HepG2 (cell line): ENCODE results near the gene RRAS. TPM values are rescaled to one million over a fixed set of nuclear protein-coding genes. Genes with fewer than 3 reads are reported as not detected.
A peak's percentile ranks its signal among the peaks of the same experiment; 100 is the strongest.

Source experiments
- BATF2 ChIP-seq: sonication (generic); formaldehyde crosslinking; IDR thresholded peaks from 2 replicates; pipeline ENCODE4 v1.8.0; 2022; ENCODE audit warnings: mild to moderate bottlenecking, missing genetic modification reagents, moderate library complexity
- CENPT ChIP-seq: sonication (generic); formaldehyde crosslinking; IDR thresholded peaks from 2 replicates; pipeline ENCODE4 v1.8.0; 2022; ENCODE audit warnings: low read depth, mild to moderate bottlenecking, moderate library complexity, missing genetic modification reagents
- FOXP4 ChIP-seq: sonication (generic); formaldehyde crosslinking; IDR thresholded peaks from 2 replicates; pipeline ENCODE4 v1.4.0; 2020; ENCODE audit warnings: missing genetic modification reagents
- HNF4G ChIP-seq, 2 experiments: sonication (generic) in 1 of 2; formaldehyde crosslinking in 1 of 2; IDR thresholded peaks; 2 replicates each; pipeline versions ENCODE4 v1.4.0 to v1.6.1; 2011 to 2020; ENCODE audit warnings: borderline replicate concordance in 2 of 2, low read depth in 2 of 2, mild to moderate bottlenecking in 2 of 2, low read length in 1 of 2, missing genetic modification reagents in 1 of 2, moderate library complexity in 1 of 2
- MAZ ChIP-seq, 2 experiments: sonication (generic) in 1 of 2; formaldehyde crosslinking in 1 of 2; IDR thresholded peaks; 2 replicates each; pipeline versions ENCODE4 v1.5.0 to v1.6.1; 2012 to 2020; ENCODE audit warnings: low read depth in 2 of 2, mild to moderate bottlenecking in 2 of 2, borderline replicate concordance in 1 of 2, improper control_type of control experiment in 1 of 2, low read length in 1 of 2, missing genetic modification reagents in 1 of 2, moderate library complexity in 1 of 2
- MTF2 ChIP-seq: sonication (generic); formaldehyde crosslinking; IDR thresholded peaks from 2 replicates; pipeline ENCODE4 v1.5.0; 2020; ENCODE audit warnings: missing genetic modification reagents, borderline replicate concordance
- NFKB2 ChIP-seq: sonication (generic); formaldehyde crosslinking; IDR thresholded peaks from 2 replicates; pipeline ENCODE4 v1.4.0; 2020; ENCODE audit warnings: missing genetic modification reagents, borderline replicate concordance
- NR2F2 ChIP-seq: IDR thresholded peaks from 2 replicates; pipeline ENCODE4 v1.6.1; 2012; ENCODE audit warnings: low read depth, inconsistent platforms, borderline replicate concordance
- POGZ ChIP-seq: sonication (generic); formaldehyde crosslinking; IDR thresholded peaks from 2 replicates; pipeline ENCODE4 v1.4.0; 2020; ENCODE audit warnings: mild to moderate bottlenecking, missing genetic modification reagents
- RBM39 ChIP-seq: fragments of 200-400 bp; formaldehyde crosslinking; IDR thresholded peaks from one replicate; pipeline ENCODE4 v1.6.1; 2018; ENCODE audit warnings: antibody characterized with exemption, mild to moderate bottlenecking, low read depth, low read length; ENCODE audit not compliant: poor library complexity, severe bottlenecking
- SUZ12 ChIP-seq: fragments of 150-350 bp; IDR thresholded peaks from 2 replicates; pipeline ENCODE4 v1.6.1; 2014; ENCODE audit warnings: low read depth, low read length
- THAP9 ChIP-seq: sonication (generic); formaldehyde crosslinking; IDR thresholded peaks from 2 replicates; pipeline ENCODE4; 2020; ENCODE audit warnings: missing genetic modification reagents, mild to moderate bottlenecking, borderline replicate concordance
- ZBTB44 ChIP-seq: sonication (generic); formaldehyde crosslinking; IDR thresholded peaks from 2 replicates; pipeline ENCODE4 v1.4.0; 2020; ENCODE audit warnings: missing genetic modification reagents
- ZGPAT ChIP-seq: IDR thresholded peaks from 2 replicates; pipeline ENCODE4 v1.6.1; 2016; ENCODE audit warnings: mild to moderate bottlenecking
- ZNF260 ChIP-seq: sonication (generic); formaldehyde crosslinking; IDR thresholded peaks from 2 replicates; pipeline ENCODE4 v1.4.0; 2020; ENCODE audit warnings: missing genetic modification reagents, low read depth, mild to moderate bottlenecking, borderline replicate concordance
- ZNF740 ChIP-seq: sonication (generic); formaldehyde crosslinking; IDR thresholded peaks from 2 replicates; pipeline ENCODE4 v1.4.0; 2020; ENCODE audit warnings: missing genetic modification reagents
- polyA plus RNA-seq, 8 experiments: library from polyadenylated mRNA; depleted of rRNA in 3 of 8; stranded (reverse) in 7 of 8; unstranded in 1 of 8; fragments of >200 nt; fragmentation: Illumina TruSeq in 4 of 8; extraction: Trizol in 4 of 8; gene quantifications; 2 replicates each; pipeline versions ENCODE4 v1.2.1 to v1.2.3, GENCODE V29; 2011 to 2016; ENCODE audit warnings: low read depth in 4 of 8, missing spikeins in 1 of 8, mixed read lengths in 1 of 8; ENCODE audit not compliant: insufficient read depth in 1 of 8
- total RNA-seq, 5 experiments: library from RNA; depleted of rRNA; stranded (reverse); fragments of >200 nt; fragmentation: Illumina TruSeq; extraction: Trizol; gene quantifications; 2 replicates each; pipeline ENCODE4 v1.2.3, GENCODE V29; 2016; ENCODE audit warnings: low read depth in 1 of 5

Gene RRAS
- total and polyA plus RNA-seq, 2 of the 13 experiments (the other 11 are each of a cell fraction or from before 2014, with no cell fraction given), result 1.5 to 12.0 TPM

- TF ChIP-seq ZBTB44 (CRISPR knock-in tag) (no peak), BATF2 (CRISPR knock-in tag) (no peak), MAZ (IDR thresholded peaks at IDR 0.05; ENCODE audit: borderline replicate concordance, low read depth, low read length) (peak; percentile 47; the same call in 1 of the 2 replicates), MAZ (CRISPR knock-in tag; IDR thresholded peaks at IDR 0.05; ENCODE audit: low read depth) (no peak; the same call in 1 of the 2 replicates), NR2F2 (no peak), SUZ12 (no peak), CENPT (CRISPR knock-in tag) (no peak), FOXP4 (CRISPR knock-in tag) (0 out of 2 replicates have a peak, but pooled peaks have one; percentile 36), RBM39 (peak; percentile 68), POGZ (CRISPR knock-in tag) (peak; percentile 47; the same call in 1 of the 2 replicates), NFKB2 (peak; percentile 87; the same call in 1 of the 2 replicates), ZNF260 (CRISPR knock-in tag) (no peak), THAP9 (CRISPR knock-in tag) (peak; percentile 60; the same call in 1 of the 2 replicates), MTF2 (0 out of 2 replicates have a peak, but pooled peaks have one; percentile 30), ZGPAT (CRISPR knock-in tag) (peak; percentile 18; the same call in 1 of the 2 replicates), HNF4G (IDR thresholded peaks at IDR 0.05; ENCODE audit: borderline replicate concordance, low read depth, low read length) (no peak), HNF4G (CRISPR knock-in tag; IDR thresholded peaks at IDR 0.05; ENCODE audit: borderline replicate concordance, low read depth) (0 out of 2 replicates have a peak, but pooled peaks have one; percentile 11), ZNF740 (CRISPR knock-in tag) (peak; percentile 16; the same call in 1 of the 2 replicates)
Measured at GRCh38 chr19:49590071-49590970, 49.6 kb downstream of the RRAS start (continued).
